IMR-90 (cell line): ENCODE measurements around the gene SNRNP200.

ENCODE experiments used
- CEBPB ChIP-seq: IDR thresholded peaks from 2 replicates; pipeline ENCODE4 v1.6.1; 2012; ENCODE audit warnings: low read depth, low read length, improper control_type of control experiment
- CHD1 ChIP-seq: IDR thresholded peaks from 2 replicates; pipeline ENCODE4 v1.6.1; 2012; ENCODE audit warnings: low read depth, low read length, improper control_type of control experiment
- MAFK ChIP-seq: IDR thresholded peaks from 2 replicates; pipeline ENCODE4 v1.6.1; 2012; ENCODE audit warnings: low read depth, low read length, improper control_type of control experiment
- MXI1 ChIP-seq: IDR thresholded peaks from 2 replicates; pipeline ENCODE4 v1.6.1; 2012; ENCODE audit warnings: low read depth, mild to moderate bottlenecking, low read length, moderate library complexity, borderline replicate concordance
- POLR2A ChIP-seq: IDR thresholded peaks from 2 replicates; pipeline ENCODE4 v1.6.1; 2012; ENCODE audit warnings: mild to moderate bottlenecking, low read depth, low read length
- RAD21 ChIP-seq: IDR thresholded peaks from 2 replicates; pipeline ENCODE4 v1.6.1; 2012; ENCODE audit warnings: low read length, improper control_type of control experiment
- RCOR1 ChIP-seq: IDR thresholded peaks from 2 replicates; pipeline ENCODE4 v1.6.1; 2012; ENCODE audit warnings: mild to moderate bottlenecking, low read length, improper control_type of control experiment; ENCODE audit not compliant: insufficient replicate concordance
- USF2 ChIP-seq: fragments of 150-350 bp; IDR thresholded peaks from 2 replicates; pipeline ENCODE4 v1.6.1; 2017; ENCODE audit warnings: mild to moderate bottlenecking, antibody characterized with exemption, low read length, low read depth
- TF ChIP-seq, protein P1 (sequence below): conservative IDR thresholded peaks from 2 replicates; pipeline ENCODE4 v1.5.1; 2012; ENCODE audit warnings: mild to moderate bottlenecking, low read depth, low read length, improper control_type of control experiment
- TF ChIP-seq, protein P2 (sequence below): fragments of 150-350 bp; IDR thresholded peaks from 2 replicates; pipeline ENCODE4 v1.6.1; 2016; ENCODE audit warnings: low read depth, mild to moderate bottlenecking, low read length, moderate library complexity, borderline replicate concordance

- TF ChIP-seq MAFK: no peak
- TF ChIP-seq, protein P1, sequence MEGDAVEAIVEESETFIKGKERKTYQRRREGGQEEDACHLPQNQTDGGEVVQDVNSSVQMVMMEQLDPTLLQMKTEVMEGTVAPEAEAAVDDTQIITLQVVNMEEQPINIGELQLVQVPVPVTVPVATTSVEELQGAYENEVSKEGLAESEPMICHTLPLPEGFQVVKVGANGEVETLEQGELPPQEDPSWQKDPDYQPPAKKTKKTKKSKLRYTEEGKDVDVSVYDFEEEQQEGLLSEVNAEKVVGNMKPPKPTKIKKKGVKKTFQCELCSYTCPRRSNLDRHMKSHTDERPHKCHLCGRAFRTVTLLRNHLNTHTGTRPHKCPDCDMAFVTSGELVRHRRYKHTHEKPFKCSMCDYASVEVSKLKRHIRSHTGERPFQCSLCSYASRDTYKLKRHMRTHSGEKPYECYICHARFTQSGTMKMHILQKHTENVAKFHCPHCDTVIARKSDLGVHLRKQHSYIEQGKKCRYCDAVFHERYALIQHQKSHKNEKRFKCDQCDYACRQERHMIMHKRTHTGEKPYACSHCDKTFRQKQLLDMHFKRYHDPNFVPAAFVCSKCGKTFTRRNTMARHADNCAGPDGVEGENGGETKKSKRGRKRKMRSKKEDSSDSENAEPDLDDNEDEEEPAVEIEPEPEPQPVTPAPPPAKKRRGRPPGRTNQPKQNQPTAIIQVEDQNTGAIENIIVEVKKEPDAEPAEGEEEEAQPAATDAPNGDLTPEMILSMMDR: no peak
- TF ChIP-seq USF2: no peak
- TF ChIP-seq POLR2A: no peak
- TF ChIP-seq CEBPB: no peak
- TF ChIP-seq MXI1: no peak
- no peak for TF ChIP-seq RCOR1
- TF ChIP-seq CHD1: no peak
- no peak for TF ChIP-seq RAD21
- TF ChIP-seq, protein P2, sequence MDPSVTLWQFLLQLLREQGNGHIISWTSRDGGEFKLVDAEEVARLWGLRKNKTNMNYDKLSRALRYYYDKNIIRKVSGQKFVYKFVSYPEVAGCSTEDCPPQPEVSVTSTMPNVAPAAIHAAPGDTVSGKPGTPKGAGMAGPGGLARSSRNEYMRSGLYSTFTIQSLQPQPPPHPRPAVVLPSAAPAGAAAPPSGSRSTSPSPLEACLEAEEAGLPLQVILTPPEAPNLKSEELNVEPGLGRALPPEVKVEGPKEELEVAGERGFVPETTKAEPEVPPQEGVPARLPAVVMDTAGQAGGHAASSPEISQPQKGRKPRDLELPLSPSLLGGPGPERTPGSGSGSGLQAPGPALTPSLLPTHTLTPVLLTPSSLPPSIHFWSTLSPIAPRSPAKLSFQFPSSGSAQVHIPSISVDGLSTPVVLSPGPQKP: no peak
Measured at GRCh38 chr2:96253006-96253405, 52.3 kb downstream of the SNRNP200 start.
